Natural killer cell (primary cell): ENCODE results near the gene CDK5RAP3. TPM values are rescaled to one million over a fixed set of nuclear protein-coding genes. Genes with fewer than 3 reads are reported as not detected.

Experiments used
- ATAC-seq, 3 donors: fragments of 150-1000 bp in 2 of 3; fragments of 200-7000 bp in 1 of 3; cut with Tn5 transposase; 1 replicate in 1 of 3; 2 replicates in 2 of 3; pipeline ENCODE4 v1.10.0; 2021; ENCODE audit warnings: mild to moderate bottlenecking in 2 of 3, moderate library complexity in 2 of 3
- DNase-seq, 2 donors: peaks; one replicate each; pipeline versions ENCODE4 v3.0.0 to v3.0.0-alpha.2; 2013 to 2021; ENCODE audit warnings: mixed read lengths in 1 of 2
- H3K27ac ChIP-seq: one replicate; pipeline ENCODE4 v1.5.1; 2013; ENCODE audit warnings: mild to moderate bottlenecking, low read length
- H3K27me3 ChIP-seq: one replicate; pipeline ENCODE4 v1.6.1; 2013; ENCODE audit warnings: low read length; ENCODE audit not compliant: control insufficient read depth, insufficient read depth
- H3K36me3 ChIP-seq: one replicate; pipeline ENCODE4 v1.6.1; 2013; ENCODE audit warnings: low read length; ENCODE audit not compliant: control insufficient read depth, insufficient read depth
- H3K4me1 ChIP-seq: one replicate; pipeline ENCODE4 v1.6.1; 2013; ENCODE audit warnings: low read length; ENCODE audit not compliant: control insufficient read depth, insufficient read depth
- H3K4me3 ChIP-seq: one replicate; pipeline ENCODE4 v1.5.1; 2013; ENCODE audit warnings: low read length
- H3K9me3 ChIP-seq: one replicate; pipeline ENCODE4 v1.6.1; 2013; ENCODE audit warnings: low read length; ENCODE audit not compliant: control insufficient read depth, insufficient read depth
- H3K27ac Mint-ChIP-seq, 2 donors: one replicate each; pipeline ENCODE4 v1.8.0; 2022; ENCODE audit warnings: mild to moderate bottlenecking in 2 of 2, mixed read lengths in 2 of 2, moderate library complexity in 1 of 2
- H3K27me3 Mint-ChIP-seq, 2 donors: one replicate each; pipeline ENCODE4 v1.8.0; 2022; ENCODE audit warnings: low read depth in 2 of 2, mixed read lengths in 2 of 2
- H3K36me3 Mint-ChIP-seq: one replicate; pipeline ENCODE4 v1.8.0; 2022; ENCODE audit warnings: mixed read lengths
- H3K4me1 Mint-ChIP-seq, 2 donors: one replicate each; pipeline ENCODE4 v1.8.0; 2022; ENCODE audit warnings: mixed read lengths in 2 of 2
- H3K4me3 Mint-ChIP-seq: one replicate; pipeline ENCODE4 v1.8.0; 2022; ENCODE audit warnings: mild to moderate bottlenecking, moderate library complexity, mixed read lengths
- H3K9me3 Mint-ChIP-seq, 2 donors: one replicate each; pipeline ENCODE4 v1.8.0; 2022; ENCODE audit warnings: mixed read lengths in 2 of 2
- CTCF ChIP-seq: fragments of 200-600 bp; IDR thresholded peaks from one replicate; pipeline ENCODE4 v1.8.0; 2022; ENCODE audit warnings: antibody characterized with exemption
- WGBS: methylation state at CpG from one replicate; pipeline ENCODE4 v1.1.7; 2013; ENCODE audit warnings: missing lambda C conversion rate; ENCODE audit not compliant: insufficient coverage; 5-methylcytosine and 5-hydroxymethylcytosine counted together
- intact Hi-C: fragments of 100-400 bp; cut with micrococcal nuclease; formaldehyde crosslinking; loops from one replicate; pipeline ENCODE4 v1.14.2; 2022
- total RNA-seq, 4 donors: library from RNA; stranded (reverse); fragments of 120-200 nt in 1 of 4; gene quantifications; one replicate each; pipeline versions ENCODE4 v1.2.3 to v1.2.4, GENCODE V29; 2013 to 2022

CDK5RAP3 gene
- total RNA-seq, 3 donors from 2014 or later (not counting 1 experiment from before 2014, with no cell fraction given) = 289 to 300 (median 292) TPM

- Histone ChIP-seq H3K4me1 (peaks cover 15% of the 10 kb centered on the region), H3K9me3 (no peaks in the 10 kb centered on the region), H3K27ac (no peak overlapping the region), H3K36me3 (peaks cover 36% of the 10 kb centered on the region), H3K27me3 (no peaks in the 10 kb centered on the region), H3K4me3 (no peak overlapping the region)
- intact Hi-C loops = no loop called here
- TF ChIP-seq CTCF = no peak
- Mint-ChIP-seq H3K27me3 (peaks cover 0 to 4% of the 10 kb centered on the region in 2 donors), H3K9me3 (no peaks in the 10 kb centered on the region), H3K4me3 (no peak overlapping the region), H3K27ac (no peak overlapping the region), H3K36me3 (peaks cover 8% of the 10 kb centered on the region), H3K4me1 (peaks cover 14 to 24% of the 10 kb centered on the region in 2 donors)
- 97% methylated on average over 7 of the region's 8 CpGs for WGBS
- ATAC-seq (no peak), DNase-seq (no peak)
Measured at GRCh38 chr17:47973541-47973940, 2.6 kb downstream of the CDK5RAP3 start.

GRCh38 chr17:47975189-47975822 is 4.4 kb downstream of the CDK5RAP3 start:
- peaks cover 50% of the 10 kb centered on the region for H3K36me3 ChIP-seq
- DNase-seq (no peak), ATAC-seq (no peak)
- Mint-ChIP-seq H3K36me3 (peaks cover 23% of the 10 kb centered on the region), H3K4me3 (no peak overlapping the region), H3K27ac (no peak overlapping the region), H3K9me3 (no peaks in the 10 kb centered on the region), H3K27me3 (no peaks in the 10 kb centered on the region), H3K4me1 (peaks cover 16% of the 10 kb centered on the region in 2 donors)
- no peak overlapping the region for H3K4me3 ChIP-seq
- 92% methylated on average over 14 of the region's 15 CpGs for WGBS
- no peak overlapping the region for H3K27ac ChIP-seq
- H3K27me3 ChIP-seq = no peaks in the 10 kb centered on the region
- H3K9me3 ChIP-seq = no peaks in the 10 kb centered on the region
- no peak for TF ChIP-seq CTCF
- H3K4me1 ChIP-seq = peaks cover 12% of the 10 kb centered on the region
- intact Hi-C loops = no loop called here

GRCh38 chr17:47975823-47976205 is 4.9 kb downstream of the CDK5RAP3 start:
- no peak overlapping the region for H3K4me3 Mint-ChIP-seq
- WGBS = 96% methylated on average over 8 of the region's 10 CpGs
- H3K9me3 Mint-ChIP-seq = no peaks in the 10 kb centered on the region
- ATAC-seq = no peak
- intact Hi-C loops = no loop called here
- H3K4me1 Mint-ChIP-seq = peaks cover 12 to 16% of the 10 kb centered on the region in 2 donors
- peaks cover 55% of the 10 kb centered on the region for H3K36me3 ChIP-seq
- no peak overlapping the region for H3K27ac Mint-ChIP-seq
- H3K27ac ChIP-seq = no peak overlapping the region
- no peak for TF ChIP-seq CTCF
- H3K9me3 ChIP-seq = no peaks in the 10 kb centered on the region
- H3K4me3 ChIP-seq = no peak overlapping the region
- H3K36me3 Mint-ChIP-seq = peaks cover 28% of the 10 kb centered on the region
- no peak for DNase-seq
- no peaks in the 10 kb centered on the region for H3K27me3 ChIP-seq
- no peaks in the 10 kb centered on the region for H3K27me3 Mint-ChIP-seq
- peaks cover 11% of the 10 kb centered on the region for H3K4me1 ChIP-seq

DNA sequence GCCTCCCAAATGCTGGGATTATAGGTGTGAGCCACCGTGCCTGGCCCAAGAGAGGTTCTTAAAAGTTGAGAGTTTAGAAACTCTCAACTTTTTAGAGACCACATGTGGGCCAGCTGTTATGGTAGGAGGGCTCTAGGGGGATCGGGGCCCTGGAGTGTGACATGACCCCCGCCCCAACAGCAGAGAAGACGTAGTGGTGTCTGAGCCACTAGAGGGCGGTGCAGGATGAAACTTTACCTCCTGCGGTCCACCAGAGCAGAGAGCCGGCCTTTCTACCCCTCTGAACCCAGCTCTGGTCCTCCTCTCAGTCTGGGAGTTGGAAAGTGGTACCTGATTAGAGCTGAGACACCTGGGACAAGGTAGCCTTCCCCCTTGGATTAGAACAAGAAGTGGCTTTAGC is 7.4 kb downstream of the CDK5RAP3 start:
- TF ChIP-seq CTCF = peak; percentile 44
- Histone ChIP-seq H3K27ac (no peak overlapping the region), H3K4me1 (peaks cover 27% of the 10 kb centered on the region), H3K36me3 (peaks cover 72% of the 10 kb centered on the region), H3K9me3 (no peaks in the 10 kb centered on the region), H3K27me3 (no peaks in the 10 kb centered on the region), H3K4me3 (no peak overlapping the region)
- intact Hi-C loops = no loop called here
- Mint-ChIP-seq H3K4me1 (peaks cover 27 to 28% of the 10 kb centered on the region in 2 donors), H3K27ac (no peak overlapping the region), H3K4me3 (no peak overlapping the region), H3K27me3 (no peaks in the 10 kb centered on the region), H3K36me3 (peaks cover 28% of the 10 kb centered on the region), H3K9me3 (no peaks in the 10 kb centered on the region)
- 55% methylated on average over 7 of the region's 7 CpGs for WGBS
- peak; percentile 60 to 76 (median 67) for ATAC-seq
- peak in 1 of 2 donors; percentile 71 for DNase-seq
